GM19395 (cell line): ENCODE data around the gene PDE2A.

ENCODE experiments used
- ATAC-seq: cut with Tn5 transposase; IDR thresholded peaks from one replicate; pipeline ENCODE4 v1.9.1; 2021; ENCODE audit warnings: mild to moderate bottlenecking, moderate library complexity; ENCODE audit not compliant: unreplicated experiment

Gene PDE2A

GRCh38 chr11:72704783-72705265, 30.6 kb upstream of the PDE2A start:
- no peak for ATAC-seq

DNA sequence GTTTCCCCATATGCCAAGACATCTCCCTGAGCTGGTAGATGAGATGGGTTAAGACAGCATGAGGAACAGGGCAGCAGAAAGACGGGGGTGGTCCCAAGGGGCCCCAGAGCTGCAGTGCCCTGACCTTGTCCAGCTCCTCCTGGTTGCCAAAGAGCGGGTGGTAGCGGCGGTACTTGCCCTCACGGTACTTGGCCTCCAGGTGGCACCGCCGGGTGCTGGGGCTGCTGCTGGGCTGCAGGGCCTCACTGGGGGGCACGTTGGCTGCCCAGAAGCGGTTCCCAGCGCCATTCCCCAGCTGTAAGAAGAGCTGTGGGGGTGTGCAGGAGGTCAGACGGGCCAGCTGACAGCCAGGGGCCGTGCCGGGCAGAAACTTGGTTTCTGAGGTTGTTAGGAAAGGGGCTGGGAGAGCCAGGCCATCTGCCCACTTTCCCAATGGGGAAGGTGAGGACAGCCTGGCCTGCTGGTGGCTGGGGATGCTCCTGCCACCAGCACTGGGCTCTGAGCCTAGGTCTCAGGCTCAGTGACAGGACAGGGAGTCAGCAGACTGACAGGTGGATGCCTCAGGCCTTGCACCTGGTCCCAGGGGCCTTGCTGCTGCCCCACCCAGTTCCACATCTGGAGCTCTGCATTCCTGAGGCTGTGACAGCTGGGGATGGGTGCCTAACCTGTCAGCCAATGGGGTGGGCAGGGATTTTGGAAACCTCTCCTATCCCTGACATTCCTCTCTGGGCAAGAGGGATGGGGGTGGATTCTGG, 30.0 kb upstream of the PDE2A start:
- ATAC-seq: no peak

- ATAC-seq: no peak
These were observed 29.2 kb upstream of the PDE2A start for GRCh38 chr11:72703267-72704008.

- ATAC-seq: no peak
These were observed 28.5 kb upstream of the PDE2A start for GRCh38 chr11:72702577-72703241.

GRCh38 chr11:72702096-72702495, 27.9 kb upstream of the PDE2A start:
- ATAC-seq: no peak

DNA sequence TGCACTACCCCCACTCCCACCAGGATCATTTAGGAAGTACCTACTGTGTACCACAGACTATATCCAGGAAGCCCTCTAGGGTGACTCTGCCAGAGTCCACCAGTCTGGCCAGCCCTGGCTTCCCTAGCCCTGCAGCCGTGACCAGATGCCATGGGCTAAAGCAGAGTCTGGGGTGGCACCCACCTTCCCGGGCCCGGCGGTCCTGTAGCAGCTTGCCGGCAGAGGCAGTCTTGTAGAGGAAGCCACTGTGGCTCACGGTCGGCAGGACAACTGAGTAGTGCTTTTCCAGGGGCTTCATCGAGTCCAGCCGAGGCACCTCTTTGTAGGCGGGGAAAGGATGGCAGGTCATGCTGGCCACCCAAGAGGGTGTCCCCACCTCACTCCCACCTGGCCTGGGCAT, 27.2 kb upstream of the PDE2A start:
- no peak for ATAC-seq

GRCh38 chr11:72700146-72700545, 25.9 kb upstream of the PDE2A start:
- ATAC-seq: no peak

GRCh38 chr11:72697814-72698213, 23.6 kb upstream of the PDE2A start:
- no peak for ATAC-seq

DNA sequence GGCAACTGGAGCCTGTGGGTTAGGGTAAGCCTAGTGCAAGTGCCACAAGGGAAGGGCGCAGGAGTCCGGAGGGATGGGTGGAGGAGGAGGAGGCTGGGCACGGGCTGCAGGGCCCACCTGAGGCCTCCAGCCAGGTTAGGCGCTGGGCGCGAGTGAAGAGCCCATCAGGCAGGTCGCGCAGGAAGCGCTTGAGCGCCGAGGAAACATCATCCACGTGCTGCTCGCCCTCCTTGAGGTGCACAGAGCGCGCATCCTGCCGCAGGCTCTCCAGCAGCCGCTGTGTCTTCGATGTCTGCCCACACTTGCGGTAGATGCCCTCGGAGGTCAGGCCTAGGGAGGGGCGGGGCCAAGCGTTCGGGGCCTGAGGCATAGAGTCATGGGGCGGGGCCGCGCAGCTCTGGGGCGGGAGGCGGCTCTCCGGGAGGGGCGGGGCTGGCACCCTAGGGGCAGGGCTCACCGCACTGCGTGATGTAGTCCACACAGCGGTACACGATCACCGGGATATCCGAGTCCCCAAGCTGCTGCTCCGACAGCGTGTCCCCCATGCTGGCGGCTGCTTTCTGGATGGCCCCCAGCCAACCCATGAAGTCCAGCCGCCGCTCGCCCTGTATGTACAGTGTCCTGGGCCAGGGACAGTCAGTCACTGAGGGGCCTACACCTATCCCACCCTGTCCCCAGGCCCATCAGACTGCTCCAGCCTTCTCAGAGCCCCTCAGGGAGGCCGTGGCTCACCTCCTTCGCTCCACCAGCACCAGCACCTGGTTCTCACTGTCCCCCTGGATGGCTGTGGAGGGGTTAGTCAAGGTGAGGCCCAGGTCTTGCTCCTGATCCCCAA, 22.9 kb upstream of the PDE2A start:
- ATAC-seq: no peak

- no peak for ATAC-seq
These were observed 21.1 kb upstream of the PDE2A start for GRCh38 chr11:72695354-72695753.

DNA sequence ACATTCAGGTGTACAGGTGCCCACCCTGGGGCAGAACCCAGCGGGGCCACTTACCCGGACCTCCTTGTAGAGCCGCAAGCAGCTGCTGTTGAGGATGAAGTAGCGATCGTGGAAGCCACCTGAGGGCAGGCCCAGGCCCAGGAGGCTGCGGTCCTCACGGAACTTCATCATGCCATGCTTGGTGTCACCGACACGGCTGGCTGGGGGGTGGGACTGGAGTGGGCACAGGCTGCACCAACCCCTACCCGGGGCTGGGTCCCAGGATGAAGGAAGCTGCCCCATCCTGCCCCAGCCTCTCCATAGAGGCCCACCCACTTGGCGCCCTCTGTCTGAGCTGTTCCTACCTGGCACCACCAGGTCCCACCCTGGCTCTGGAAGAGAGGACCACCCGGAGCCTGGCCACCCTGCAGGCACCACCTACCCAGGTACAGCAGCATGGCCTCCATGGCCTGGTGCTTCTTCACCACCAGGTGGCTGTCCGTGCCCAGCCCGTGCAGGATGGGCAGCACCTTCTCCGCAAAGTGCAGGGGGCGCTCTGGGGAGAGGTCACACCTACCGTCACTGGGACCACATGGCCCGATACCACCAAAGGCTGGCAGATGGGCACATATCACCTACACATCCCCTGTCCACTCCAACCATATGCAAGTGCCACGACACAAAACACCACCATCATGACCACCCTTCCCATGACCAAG, 19.2 kb upstream of the PDE2A start:
- ATAC-seq: no peak

- no peak for ATAC-seq
These were observed 18.4 kb upstream of the PDE2A start for GRCh38 chr11:72692498-72693237.

DNA sequence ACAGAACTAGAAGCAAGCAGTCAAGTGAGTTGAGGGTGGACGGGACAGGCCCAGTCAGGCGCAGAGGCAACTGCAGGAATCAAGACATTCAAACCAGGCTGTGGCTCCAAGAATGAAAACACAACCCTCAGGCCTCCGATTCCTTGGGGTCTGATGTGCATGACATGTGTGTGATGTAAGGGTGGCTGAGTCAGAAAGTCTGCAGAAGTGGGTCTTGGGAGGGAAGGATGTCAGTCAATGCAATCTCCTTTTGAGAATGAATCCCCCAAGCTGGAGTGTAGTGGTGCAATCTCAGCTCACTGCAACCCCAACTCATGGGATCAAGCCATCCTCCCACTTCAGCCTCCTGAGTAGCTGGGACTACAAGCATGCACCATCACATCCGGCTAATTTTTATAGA, 15.9 kb upstream of the PDE2A start:
- ATAC-seq: no peak

GRCh38 chr11:72688929-72689328, 14.7 kb upstream of the PDE2A start:
- no peak for ATAC-seq

DNA sequence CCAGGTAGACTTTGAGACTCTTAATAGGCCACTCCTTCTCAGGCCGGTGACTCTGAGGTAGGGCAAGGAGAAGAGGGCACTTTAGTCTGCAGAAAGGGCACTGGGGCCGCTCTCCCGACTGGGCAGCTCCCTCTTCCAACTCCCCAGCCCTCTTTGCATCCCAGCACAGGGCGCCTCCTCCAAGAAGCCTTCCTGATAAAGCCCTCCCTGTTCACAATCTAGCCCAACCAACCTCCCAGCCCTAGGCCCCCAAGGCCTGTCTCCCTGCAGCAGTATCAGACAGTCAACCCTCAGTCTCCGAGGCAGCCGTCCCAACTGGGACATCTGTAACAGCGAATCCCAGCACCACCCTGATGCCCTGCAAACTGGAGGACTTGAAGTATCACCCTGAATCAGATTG, 14.3 kb upstream of the PDE2A start:
- ATAC-seq: no peak

DNA sequence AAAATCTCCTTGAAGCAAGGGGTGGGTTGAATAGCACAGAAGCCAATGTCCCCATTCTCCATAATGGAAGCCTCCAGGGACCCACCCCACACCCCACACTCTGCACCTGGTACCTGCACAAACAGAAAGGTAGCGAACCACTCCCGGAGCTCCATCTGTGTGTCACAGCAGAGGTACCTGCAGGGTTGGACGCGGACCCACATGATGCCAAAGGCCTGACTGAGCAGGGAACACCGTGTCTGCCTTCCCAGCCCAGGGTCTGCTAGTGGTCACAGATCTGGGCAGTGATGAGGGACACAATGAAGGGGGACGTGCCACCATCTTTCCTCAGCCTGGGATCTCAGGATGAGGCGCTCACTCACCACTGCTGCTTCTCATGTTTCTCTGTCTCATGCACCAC, 13.1 kb upstream of the PDE2A start:
- no peak for ATAC-seq

- no peak for ATAC-seq
These were observed 12.5 kb upstream of the PDE2A start for GRCh38 chr11:72686639-72687220.

GRCh38 chr11:72685560-72686480, 11.6 kb upstream of the PDE2A start:
- no peak for ATAC-seq
